Stimulated activated CD8-positive, alpha-beta memory T cell treated with anti-CD3 and anti-CD28 coated beads, Interleukin-4, amount 100 ng/mL, for 4 hours (primary cell): ENCODE results near the gene PCGF3.
"Not testable (repeated sequence)": the region's sequence is repeated elsewhere in the genome, so short reads cannot be mapped to it uniquely, and the experiment has no call there.

Experiments
- DNase-seq, 2 donors: peaks; one replicate each; pipeline ENCODE4 v3.0.0-alpha.2; 2020; ENCODE audit warnings: low read depth in 2 of 2, low spot score in 1 of 2

Gene PCGF3

GRCh38 chr4:780255-780654 lies 74.6 kb downstream of the PCGF3 start:
- not testable (repeated sequence) for DNase-seq

- DNase-seq, result no peak
These were observed 75.3 kb downstream of the PCGF3 start for GRCh38 chr4:780716-781492.

- peak; percentile 94 to 95 for DNase-seq
These were observed 76.0 kb downstream of the PCGF3 start for GRCh38 chr4:781493-782216.

- DNase-seq, result no peak
These were observed 79.0 kb downstream of the PCGF3 start for GRCh38 chr4:784401-785331.

- DNase-seq, result no peak
These were observed 79.9 kb downstream of the PCGF3 start for GRCh38 chr4:785332-786073.

- no peak for DNase-seq
These were observed 80.6 kb downstream of the PCGF3 start for GRCh38 chr4:786074-786741.

GRCh38 chr4:786861-787300 lies 81.2 kb downstream of the PCGF3 start:
- no peak for DNase-seq

- no peak for DNase-seq
These were observed 81.9 kb downstream of the PCGF3 start for GRCh38 chr4:787561-787981.

GRCh38 chr4:788006-788635 lies 82.5 kb downstream of the PCGF3 start:
- no peak for DNase-seq

- DNase-seq, result no peak
These were observed 83.1 kb downstream of the PCGF3 start for GRCh38 chr4:788636-789297.

GRCh38 chr4:789571-790465 lies 84.2 kb downstream of the PCGF3 start:
- DNase-seq, result no peak

GRCh38 chr4:790466-790820 lies 84.8 kb downstream of the PCGF3 start:
- no peak for DNase-seq

GRCh38 chr4:791252-791897 lies 85.7 kb downstream of the PCGF3 start:
- no peak for DNase-seq

- DNase-seq, result no peak
These were observed 86.4 kb downstream of the PCGF3 start for GRCh38 chr4:791898-792625.

GRCh38 chr4:792626-793092 lies 87.0 kb downstream of the PCGF3 start:
- DNase-seq, result no peak

- DNase-seq, result no peak
These were observed 87.6 kb downstream of the PCGF3 start for GRCh38 chr4:793093-793861.
